ENCODE measurements around the gene TMEM26. TPM values are rescaled to one million over a fixed set of nuclear protein-coding genes. Genes with fewer than 3 reads are reported as not detected.
A peak's percentile ranks its signal among the peaks of the same experiment; 100 is the strongest.

TMEM26 gene
- total and polyA plus RNA-seq, 8 donors: 1.3 to 8.1 (median 6.0) TPM

DNA sequence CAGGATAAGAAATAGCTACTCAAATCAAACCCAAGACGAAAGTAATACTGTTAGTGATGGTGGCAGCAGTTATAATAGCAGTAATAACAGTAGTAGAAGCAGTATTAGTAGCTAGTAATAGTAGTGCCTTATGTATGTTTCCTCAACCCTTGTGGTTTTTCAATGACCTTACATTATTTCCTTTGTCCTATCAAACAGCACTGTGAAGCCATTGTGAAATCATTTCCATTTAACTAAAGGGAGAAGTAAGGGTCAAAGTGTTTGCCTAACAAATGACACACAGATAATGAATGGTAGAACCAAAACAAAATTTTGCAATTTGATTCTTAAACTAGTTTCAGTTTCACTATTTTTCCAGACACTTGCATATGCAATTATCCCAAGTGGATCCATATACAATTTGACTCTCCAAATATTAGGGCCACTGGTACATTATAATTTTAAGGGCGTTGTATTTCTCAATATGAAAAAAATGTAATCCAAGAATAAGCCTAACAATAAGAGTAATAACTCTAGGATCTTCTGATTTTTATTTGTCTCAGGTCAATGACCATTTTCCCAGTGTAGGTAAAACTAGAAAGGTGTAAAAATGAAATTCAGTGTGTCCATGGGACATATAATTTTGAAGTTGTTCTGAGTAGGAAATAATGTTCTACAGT lies 33.7 kb upstream of the TMEM26 start:
- no peaks in the 10 kb centered on the region for H3K27me3 ChIP-seq
- TF ChIP-seq, protein P1, sequence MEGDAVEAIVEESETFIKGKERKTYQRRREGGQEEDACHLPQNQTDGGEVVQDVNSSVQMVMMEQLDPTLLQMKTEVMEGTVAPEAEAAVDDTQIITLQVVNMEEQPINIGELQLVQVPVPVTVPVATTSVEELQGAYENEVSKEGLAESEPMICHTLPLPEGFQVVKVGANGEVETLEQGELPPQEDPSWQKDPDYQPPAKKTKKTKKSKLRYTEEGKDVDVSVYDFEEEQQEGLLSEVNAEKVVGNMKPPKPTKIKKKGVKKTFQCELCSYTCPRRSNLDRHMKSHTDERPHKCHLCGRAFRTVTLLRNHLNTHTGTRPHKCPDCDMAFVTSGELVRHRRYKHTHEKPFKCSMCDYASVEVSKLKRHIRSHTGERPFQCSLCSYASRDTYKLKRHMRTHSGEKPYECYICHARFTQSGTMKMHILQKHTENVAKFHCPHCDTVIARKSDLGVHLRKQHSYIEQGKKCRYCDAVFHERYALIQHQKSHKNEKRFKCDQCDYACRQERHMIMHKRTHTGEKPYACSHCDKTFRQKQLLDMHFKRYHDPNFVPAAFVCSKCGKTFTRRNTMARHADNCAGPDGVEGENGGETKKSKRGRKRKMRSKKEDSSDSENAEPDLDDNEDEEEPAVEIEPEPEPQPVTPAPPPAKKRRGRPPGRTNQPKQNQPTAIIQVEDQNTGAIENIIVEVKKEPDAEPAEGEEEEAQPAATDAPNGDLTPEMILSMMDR (IDR thresholded peaks at IDR 0.05): no peak
- peak; percentile 91 for ATAC-seq
- no peak for DNase-seq
- no peak overlapping the region for H3K4me3 ChIP-seq
- intact Hi-C loops (cut with DNase I): no loop called here
- H3K4me1 ChIP-seq: peaks cover 3 to 6% of the 10 kb centered on the region in 2 donors
- H3K36me3 ChIP-seq: no peaks in the 10 kb centered on the region
- no peak overlapping the region for H3K27ac ChIP-seq
- no peaks in the 10 kb centered on the region for H3K9me3 ChIP-seq

DNA sequence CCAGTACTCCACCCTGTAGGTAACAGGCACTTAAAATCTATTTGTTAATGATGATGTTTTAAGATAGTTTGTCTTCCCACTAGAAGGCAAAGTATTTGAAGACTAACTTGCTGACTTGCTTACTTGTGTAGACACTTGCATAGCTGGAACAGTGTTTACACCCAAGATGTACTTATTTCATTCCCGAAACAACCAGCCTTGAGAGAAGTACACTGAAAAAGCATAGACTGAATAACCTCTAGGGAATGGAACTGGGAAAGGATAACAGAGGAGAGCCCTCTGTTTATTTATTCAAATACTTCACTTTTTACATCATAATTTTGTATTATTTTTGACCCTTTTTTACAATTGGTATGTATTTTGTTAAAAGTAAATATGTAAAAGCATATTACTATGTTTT lies 33.1 kb upstream of the TMEM26 start:
- DNase-seq: no peak
- Histone ChIP-seq H3K36me3 (no peaks in the 10 kb centered on the region), H3K9me3 (no peaks in the 10 kb centered on the region), H3K27ac (no peak overlapping the region), H3K27me3 (no peaks in the 10 kb centered on the region), H3K4me1 (peaks cover 3 to 6% of the 10 kb centered on the region in 2 donors), H3K4me3 (no peak overlapping the region)
- TF ChIP-seq, protein P1 (IDR thresholded peaks at IDR 0.05): no peak
- peak; percentile 24 for ATAC-seq
- intact Hi-C loops (cut with DNase I): no loop called here

DNA sequence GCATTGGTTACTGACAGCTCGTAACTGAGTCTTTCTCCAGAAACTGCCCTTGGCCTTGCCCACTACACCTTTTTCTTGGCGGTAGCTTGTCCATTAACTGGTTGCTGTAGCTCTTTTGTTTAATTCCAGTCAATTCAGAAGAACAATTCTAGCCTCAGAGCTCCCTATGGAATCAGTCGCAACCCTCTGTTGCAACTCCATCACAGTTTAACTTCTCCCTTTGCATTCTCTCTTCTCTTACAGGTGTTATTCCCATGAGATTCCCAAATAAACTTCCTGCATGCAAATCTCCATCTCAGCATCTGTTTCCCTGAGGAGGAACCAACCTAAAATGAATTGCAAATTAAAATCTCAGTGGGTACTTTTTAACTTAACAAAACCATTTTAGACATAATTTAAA lies 28.4 kb upstream of the TMEM26 start:
- ATAC-seq: no peak
- intact Hi-C loops (cut with DNase I): no loop called here
- no peak for DNase-seq
- H3K4me1 ChIP-seq: peaks cover 0 to 3% of the 10 kb centered on the region in 2 donors
- no peaks in the 10 kb centered on the region for H3K27me3 ChIP-seq
- no peaks in the 10 kb centered on the region for H3K36me3 ChIP-seq
- TF ChIP-seq, protein P1 (IDR thresholded peaks at IDR 0.05): no peak
- H3K4me3 ChIP-seq: no peak overlapping the region
- H3K27ac ChIP-seq: no peak overlapping the region
- H3K9me3 ChIP-seq: no peaks in the 10 kb centered on the region

DNA sequence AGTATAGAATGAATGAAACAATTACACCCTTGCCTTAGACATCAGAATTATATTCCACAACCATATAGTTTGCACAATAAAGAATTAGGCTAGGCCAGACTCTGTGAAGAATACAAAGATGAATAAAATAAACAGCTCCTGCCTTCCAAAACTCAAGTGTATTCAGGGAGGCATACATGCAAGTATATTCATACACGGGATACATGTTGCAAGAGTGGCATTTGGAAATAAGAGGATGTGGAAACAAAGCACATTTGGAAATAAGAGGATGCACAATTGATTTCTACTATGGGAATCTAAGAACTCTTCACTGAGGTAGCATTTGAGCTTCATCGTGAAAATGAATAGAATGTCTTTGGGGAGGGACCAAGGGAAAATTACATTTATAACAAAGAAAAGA lies 27.0 kb upstream of the TMEM26 start:
- Histone ChIP-seq H3K27ac (no peak overlapping the region), H3K4me1 (no peaks in the 10 kb centered on the region), H3K27me3 (no peaks in the 10 kb centered on the region), H3K36me3 (no peaks in the 10 kb centered on the region), H3K4me3 (no peak overlapping the region), H3K9me3 (no peaks in the 10 kb centered on the region)
- intact Hi-C loops (cut with DNase I): no loop called here
- DNase-seq (no peak), ATAC-seq (no peak)
- TF ChIP-seq, protein P1 (IDR thresholded peaks at IDR 0.05): no peak

DNA sequence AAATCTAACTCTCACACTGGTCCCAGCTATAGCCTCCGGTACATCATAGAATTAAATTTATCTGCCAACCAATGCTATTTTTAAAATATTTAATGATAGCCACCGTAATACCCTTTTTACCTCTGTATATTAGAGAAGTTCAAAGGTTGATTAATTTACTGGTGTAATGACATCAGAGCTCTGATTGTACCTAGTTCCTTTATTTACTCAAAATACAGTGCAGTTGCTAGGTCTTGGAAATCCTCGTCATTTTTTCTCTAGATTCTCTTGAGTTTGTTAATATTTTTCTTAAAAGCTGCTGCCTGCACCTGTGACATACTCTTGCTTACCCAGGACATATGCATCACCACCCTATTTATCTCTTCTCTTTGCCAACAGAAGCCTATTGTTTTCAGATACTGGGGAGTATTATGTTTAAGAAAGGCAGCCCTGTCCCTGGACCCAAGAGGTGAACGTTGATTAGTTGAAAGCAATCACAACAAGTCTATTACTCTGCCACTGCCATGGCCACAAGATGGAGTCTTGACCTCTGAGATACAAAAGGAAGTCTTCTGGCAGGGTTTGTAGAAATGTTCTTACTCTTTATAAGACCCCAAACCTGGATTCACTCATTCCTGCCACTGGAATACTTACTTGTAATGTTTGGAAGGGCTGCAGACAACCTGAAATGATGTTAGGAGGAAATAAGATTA lies 25.6 kb upstream of the TMEM26 start:
- no peak for ATAC-seq
- TF ChIP-seq, protein P1 (IDR thresholded peaks at IDR 0.05): no peak
- intact Hi-C loops (cut with DNase I): no loop called here

More for the DNA sequence above, 25.6 kb upstream of the TMEM26 start:
- Histone ChIP-seq H3K27ac (no peak overlapping the region), H3K4me3 (no peak overlapping the region), H3K36me3 (no peaks in the 10 kb centered on the region), H3K4me1 (no peaks in the 10 kb centered on the region), H3K27me3 (no peaks in the 10 kb centered on the region), H3K9me3 (no peaks in the 10 kb centered on the region)
- DNase-seq: no peak

Data from left lung (tissue), 10 donors.